Astrocyte (in vitro differentiated cells and primary cell): Measurements from ENCODE around the gene KBTBD6.

Experiments
- EZH2 ChIP-seq: IDR thresholded peaks from 2 replicates; pipeline ENCODE4 v1.6.1; 2012; ENCODE audit warnings: mild to moderate bottlenecking, low read length, inconsistent platforms; ENCODE audit not compliant: insufficient read depth
- TF ChIP-seq, protein P1 (sequence below): IDR thresholded peaks from 2 replicates; pipeline ENCODE4 v1.5.1; 2011; ENCODE audit warnings: low read depth, mild to moderate bottlenecking, inconsistent platforms, low read length, moderate library complexity; ENCODE audit not compliant: insufficient read depth

DNA sequence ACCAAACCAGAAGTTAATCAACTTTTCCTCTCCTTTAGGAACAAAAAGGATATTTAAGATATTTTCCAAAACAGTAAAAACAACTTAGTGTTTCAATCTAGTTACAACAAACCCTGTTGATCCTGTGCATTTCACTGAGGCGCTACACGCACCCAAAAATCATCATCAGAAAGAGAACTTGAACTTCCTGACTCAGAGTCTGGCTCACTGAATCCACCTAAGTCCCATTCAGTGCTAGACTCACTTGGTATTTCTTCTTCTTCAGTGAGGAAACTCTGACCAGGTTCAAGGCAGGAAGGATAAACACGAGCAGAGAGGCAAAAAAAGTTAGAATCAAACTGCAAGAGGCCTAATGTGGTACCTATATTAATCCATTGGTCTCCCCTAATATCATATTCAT is 2.2 kb downstream of the KBTBD6 start:
- TF ChIP-seq, protein P1, sequence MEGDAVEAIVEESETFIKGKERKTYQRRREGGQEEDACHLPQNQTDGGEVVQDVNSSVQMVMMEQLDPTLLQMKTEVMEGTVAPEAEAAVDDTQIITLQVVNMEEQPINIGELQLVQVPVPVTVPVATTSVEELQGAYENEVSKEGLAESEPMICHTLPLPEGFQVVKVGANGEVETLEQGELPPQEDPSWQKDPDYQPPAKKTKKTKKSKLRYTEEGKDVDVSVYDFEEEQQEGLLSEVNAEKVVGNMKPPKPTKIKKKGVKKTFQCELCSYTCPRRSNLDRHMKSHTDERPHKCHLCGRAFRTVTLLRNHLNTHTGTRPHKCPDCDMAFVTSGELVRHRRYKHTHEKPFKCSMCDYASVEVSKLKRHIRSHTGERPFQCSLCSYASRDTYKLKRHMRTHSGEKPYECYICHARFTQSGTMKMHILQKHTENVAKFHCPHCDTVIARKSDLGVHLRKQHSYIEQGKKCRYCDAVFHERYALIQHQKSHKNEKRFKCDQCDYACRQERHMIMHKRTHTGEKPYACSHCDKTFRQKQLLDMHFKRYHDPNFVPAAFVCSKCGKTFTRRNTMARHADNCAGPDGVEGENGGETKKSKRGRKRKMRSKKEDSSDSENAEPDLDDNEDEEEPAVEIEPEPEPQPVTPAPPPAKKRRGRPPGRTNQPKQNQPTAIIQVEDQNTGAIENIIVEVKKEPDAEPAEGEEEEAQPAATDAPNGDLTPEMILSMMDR, result no peak
- TF ChIP-seq EZH2, result no peak
